Osteoblast (primary cell): ENCODE data around the gene OTOP3. TPM values are rescaled to one million over a fixed set of nuclear protein-coding genes. Genes with fewer than 3 reads are reported as not detected.

Experiments used
- DNase-seq: peaks from one replicate; pipeline ENCODE4 v3.0.0; 2011; ENCODE audit warnings: low spot score, mixed read lengths; ENCODE audit not compliant: insufficient read length; ENCODE audit errors: missing footprints
- H2AFZ ChIP-seq: 2 replicates; pipeline ENCODE4 v1.6.0; 2011; ENCODE audit warnings: mild to moderate bottlenecking, low read length
- H3K27ac ChIP-seq: 2 replicates; pipeline ENCODE4 v1.5.1; 2011; ENCODE audit warnings: mild to moderate bottlenecking, low read depth, low read length, moderate library complexity
- H3K27me3 ChIP-seq: 2 replicates; pipeline ENCODE4 v1.6.0; 2012; ENCODE audit warnings: mild to moderate bottlenecking, control low read depth, inconsistent platforms, low read length, moderate library complexity; ENCODE audit not compliant: insufficient read depth
- H3K36me3 ChIP-seq: 2 replicates; pipeline ENCODE4 v1.5.1; 2011; ENCODE audit warnings: mild to moderate bottlenecking, low read length, control low read depth, moderate library complexity; ENCODE audit not compliant: insufficient read depth
- H3K4me1 ChIP-seq: 2 replicates; pipeline ENCODE4 v1.5.1; 2011; ENCODE audit warnings: mild to moderate bottlenecking, low read length, control low read depth, moderate library complexity; ENCODE audit not compliant: insufficient read depth
- H3K4me2 ChIP-seq: 2 replicates; pipeline ENCODE4 v1.6.0; 2011; ENCODE audit warnings: mild to moderate bottlenecking, low read length; ENCODE audit not compliant: insufficient read depth
- H3K4me3 ChIP-seq: fragments of 200-600 bp; sonication (generic); 3 replicates; pipeline ENCODE4 v1.5.1; 2012; ENCODE audit warnings: mild to moderate bottlenecking, low read length, inconsistent platforms; ENCODE audit not compliant: insufficient read depth
- H3K79me2 ChIP-seq: 2 replicates; pipeline ENCODE4 v1.6.0; 2012; ENCODE audit warnings: mild to moderate bottlenecking, low read length, control low read depth, inconsistent platforms; ENCODE audit not compliant: insufficient read depth
- H3K9me3 ChIP-seq: 2 replicates; pipeline ENCODE4 v1.5.1; 2011; ENCODE audit warnings: low read depth, low read length, control low read depth
- H4K20me1 ChIP-seq: 2 replicates; pipeline ENCODE4 v1.6.0; 2012; ENCODE audit warnings: mild to moderate bottlenecking, low read length, control low read depth; ENCODE audit not compliant: insufficient read depth
- total RNA-seq: library from RNA; depleted of rRNA; stranded (reverse); fragments of >200 nt; gene quantifications from 2 replicates; pipeline ENCODE4 v1.2.3, GENCODE V29; 2012
- TF ChIP-seq, protein P1 (sequence below): IDR thresholded peaks from 2 replicates; pipeline ENCODE4 v1.5.1; 2011; ENCODE audit warnings: mild to moderate bottlenecking, low read depth, low read length, moderate library complexity; ENCODE audit errors: extremely low read depth

OTOP3 gene
- total RNA-seq, 1 donor = not detected

DNA sequence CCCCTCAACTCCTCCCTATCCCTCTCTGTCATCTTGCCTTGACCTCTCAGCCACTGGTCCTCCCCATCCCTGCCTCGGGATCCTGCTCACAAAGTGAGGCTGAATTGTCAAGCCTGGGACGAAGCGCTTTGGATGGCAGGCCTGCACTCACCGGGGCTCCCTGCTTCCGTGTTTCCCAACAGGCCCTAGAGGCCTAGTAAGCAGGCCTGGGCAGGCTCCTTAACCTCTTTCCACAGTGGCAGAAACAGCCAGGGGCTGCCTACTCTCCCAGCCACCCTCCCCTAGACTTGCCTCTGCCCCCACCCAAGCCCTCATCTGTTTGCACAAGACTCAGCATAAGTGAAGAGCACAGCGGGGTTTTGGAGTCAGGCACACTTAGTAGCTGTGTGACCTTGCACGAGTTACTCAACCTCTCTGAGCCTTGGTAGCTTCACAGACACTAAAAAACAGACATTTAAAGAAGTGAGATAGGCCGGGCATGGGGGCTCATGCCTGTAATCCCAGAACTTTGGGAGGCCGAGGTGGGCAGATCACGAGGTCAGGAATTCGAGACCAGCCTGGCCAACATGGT lies 37.2 kb upstream of the OTOP3 start:
- no peak overlapping the region for H3K4me2 ChIP-seq
- DNase-seq = peak; percentile 58
- no peaks in the 10 kb centered on the region for H3K9me3 ChIP-seq
- peaks cover 46% of the 10 kb centered on the region for H3K27me3 ChIP-seq
- no peaks in the 10 kb centered on the region for H3K79me2 ChIP-seq
- H3K36me3 ChIP-seq = no peaks in the 10 kb centered on the region
- TF ChIP-seq, protein P1, sequence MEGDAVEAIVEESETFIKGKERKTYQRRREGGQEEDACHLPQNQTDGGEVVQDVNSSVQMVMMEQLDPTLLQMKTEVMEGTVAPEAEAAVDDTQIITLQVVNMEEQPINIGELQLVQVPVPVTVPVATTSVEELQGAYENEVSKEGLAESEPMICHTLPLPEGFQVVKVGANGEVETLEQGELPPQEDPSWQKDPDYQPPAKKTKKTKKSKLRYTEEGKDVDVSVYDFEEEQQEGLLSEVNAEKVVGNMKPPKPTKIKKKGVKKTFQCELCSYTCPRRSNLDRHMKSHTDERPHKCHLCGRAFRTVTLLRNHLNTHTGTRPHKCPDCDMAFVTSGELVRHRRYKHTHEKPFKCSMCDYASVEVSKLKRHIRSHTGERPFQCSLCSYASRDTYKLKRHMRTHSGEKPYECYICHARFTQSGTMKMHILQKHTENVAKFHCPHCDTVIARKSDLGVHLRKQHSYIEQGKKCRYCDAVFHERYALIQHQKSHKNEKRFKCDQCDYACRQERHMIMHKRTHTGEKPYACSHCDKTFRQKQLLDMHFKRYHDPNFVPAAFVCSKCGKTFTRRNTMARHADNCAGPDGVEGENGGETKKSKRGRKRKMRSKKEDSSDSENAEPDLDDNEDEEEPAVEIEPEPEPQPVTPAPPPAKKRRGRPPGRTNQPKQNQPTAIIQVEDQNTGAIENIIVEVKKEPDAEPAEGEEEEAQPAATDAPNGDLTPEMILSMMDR = no peak
- no peaks in the 10 kb centered on the region for H3K4me1 ChIP-seq
- no peaks in the 10 kb centered on the region for H4K20me1 ChIP-seq
- H2AFZ ChIP-seq = no peak overlapping the region
- H3K4me3 ChIP-seq = no peak overlapping the region
- H3K27ac ChIP-seq = no peak overlapping the region

DNA sequence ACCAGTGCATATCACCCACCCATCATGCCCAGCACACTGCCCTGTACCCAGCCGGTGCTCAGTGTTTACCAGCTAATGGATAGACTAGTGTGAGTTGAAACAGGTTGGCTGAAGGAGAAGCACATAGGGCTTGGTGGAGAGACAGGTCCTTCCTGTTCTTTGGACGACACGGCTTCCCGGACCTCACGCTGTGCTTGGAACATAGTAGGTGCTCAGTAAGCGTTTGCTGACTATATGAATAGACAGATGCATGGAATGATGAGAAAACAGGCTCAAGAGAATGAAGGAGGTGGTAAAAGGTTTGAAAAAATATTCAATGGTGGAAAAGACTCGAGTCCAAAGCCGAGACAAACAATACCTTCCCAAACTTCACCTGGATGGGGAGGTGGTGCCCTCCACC lies 35.5 kb upstream of the OTOP3 start:
- peak; percentile 68 for DNase-seq
- no peaks in the 10 kb centered on the region for H3K9me3 ChIP-seq
- H3K4me1 ChIP-seq = no peaks in the 10 kb centered on the region
- no peak overlapping the region for H2AFZ ChIP-seq
- TF ChIP-seq, protein P1 = no peak
- H3K4me2 ChIP-seq = no peak overlapping the region
- no peak overlapping the region for H3K4me3 ChIP-seq
- H4K20me1 ChIP-seq = no peaks in the 10 kb centered on the region
- peaks cover 34% of the 10 kb centered on the region for H3K27me3 ChIP-seq
- H3K36me3 ChIP-seq = no peaks in the 10 kb centered on the region
- H3K27ac ChIP-seq = no peak overlapping the region
- no peaks in the 10 kb centered on the region for H3K79me2 ChIP-seq

DNA sequence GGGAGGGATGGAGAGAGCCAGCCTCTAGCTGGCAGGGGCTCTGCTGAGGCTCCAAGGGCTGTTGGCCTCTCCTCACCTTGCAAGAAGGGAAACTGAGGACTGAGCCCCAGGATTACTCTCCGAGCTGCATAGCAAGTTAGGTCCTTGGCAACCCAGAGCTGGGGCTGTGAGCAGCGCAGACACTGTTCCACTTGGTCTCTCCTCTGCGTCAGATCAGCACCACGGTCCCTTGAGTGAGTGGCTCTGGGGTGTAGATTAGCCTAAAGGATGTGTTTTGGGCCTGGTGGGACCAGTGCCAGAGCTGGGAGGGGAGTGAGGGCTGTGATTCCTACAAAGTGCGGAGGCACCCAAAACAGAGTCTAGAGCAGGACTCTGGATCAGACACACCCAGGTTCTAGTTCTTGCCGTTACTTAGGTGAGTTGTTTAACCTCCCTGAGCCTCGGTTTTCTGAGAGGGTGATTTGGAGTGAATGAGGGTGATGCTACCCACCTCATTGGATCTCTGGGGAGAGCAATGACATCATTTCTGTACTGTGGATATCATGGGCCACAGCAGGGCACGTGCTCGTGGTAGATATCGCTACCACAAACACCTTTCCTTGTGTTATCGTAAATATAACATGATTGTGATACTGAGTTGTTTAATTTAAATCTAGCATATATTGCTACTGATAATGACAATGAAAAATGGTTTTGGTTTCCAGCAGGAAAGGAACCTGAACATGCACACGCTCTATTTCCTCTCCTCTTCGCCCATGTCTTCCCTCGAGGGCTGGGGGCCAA lies 34.2 kb upstream of the OTOP3 start:
- H3K4me1 ChIP-seq = no peaks in the 10 kb centered on the region
- no peaks in the 10 kb centered on the region for H3K9me3 ChIP-seq
- no peak overlapping the region for H3K4me3 ChIP-seq
- H2AFZ ChIP-seq = no peak overlapping the region
- TF ChIP-seq, protein P1 = no peak
- H3K36me3 ChIP-seq = no peaks in the 10 kb centered on the region
- no peaks in the 10 kb centered on the region for H3K79me2 ChIP-seq
- no peak overlapping the region for H3K27ac ChIP-seq
- peaks cover 21% of the 10 kb centered on the region for H3K27me3 ChIP-seq
- H4K20me1 ChIP-seq = no peaks in the 10 kb centered on the region
- DNase-seq = peak; percentile 62
- no peak overlapping the region for H3K4me2 ChIP-seq

DNA sequence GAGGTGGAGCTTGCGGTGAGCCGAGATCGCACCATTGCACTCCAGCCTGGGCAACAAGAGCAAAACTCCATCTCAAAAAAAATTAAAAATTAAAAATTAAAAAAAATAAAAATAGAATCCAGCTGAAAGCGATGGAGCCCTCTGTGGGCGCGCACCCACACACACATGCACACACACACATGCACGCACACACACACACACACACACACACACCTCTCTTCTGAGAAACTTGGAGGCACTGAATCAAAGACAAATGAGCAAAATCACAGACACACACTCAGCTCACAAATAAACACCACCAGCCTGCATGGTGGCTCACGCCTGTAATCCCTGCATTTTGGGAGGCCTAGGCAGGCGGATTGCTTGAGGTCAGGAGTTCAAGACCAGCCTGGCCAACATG lies 32.7 kb upstream of the OTOP3 start:
- H3K27me3 ChIP-seq = peaks cover 11% of the 10 kb centered on the region
- H2AFZ ChIP-seq = no peak overlapping the region
- H3K4me3 ChIP-seq = no peak overlapping the region
- no peak for DNase-seq
- TF ChIP-seq, protein P1 = no peak
- H3K79me2 ChIP-seq = no peaks in the 10 kb centered on the region
- no peaks in the 10 kb centered on the region for H3K36me3 ChIP-seq
- no peak overlapping the region for H3K27ac ChIP-seq
- H3K4me1 ChIP-seq = no peaks in the 10 kb centered on the region
- H3K4me2 ChIP-seq = no peak overlapping the region
- H3K9me3 ChIP-seq = no peaks in the 10 kb centered on the region
- H4K20me1 ChIP-seq = no peaks in the 10 kb centered on the region
